NCI-H82 treated with DMSO at 0.1 percent for 48 hours (cell line): ENCODE results near the gene RASAL2.

ENCODE experiments used
- DNase-seq: peaks from one replicate; lab custom pipeline; 2025; ENCODE audit not compliant: unreplicated experiment; lab: John Stamatoyannopoulos, UW

Gene RASAL2

DNA sequence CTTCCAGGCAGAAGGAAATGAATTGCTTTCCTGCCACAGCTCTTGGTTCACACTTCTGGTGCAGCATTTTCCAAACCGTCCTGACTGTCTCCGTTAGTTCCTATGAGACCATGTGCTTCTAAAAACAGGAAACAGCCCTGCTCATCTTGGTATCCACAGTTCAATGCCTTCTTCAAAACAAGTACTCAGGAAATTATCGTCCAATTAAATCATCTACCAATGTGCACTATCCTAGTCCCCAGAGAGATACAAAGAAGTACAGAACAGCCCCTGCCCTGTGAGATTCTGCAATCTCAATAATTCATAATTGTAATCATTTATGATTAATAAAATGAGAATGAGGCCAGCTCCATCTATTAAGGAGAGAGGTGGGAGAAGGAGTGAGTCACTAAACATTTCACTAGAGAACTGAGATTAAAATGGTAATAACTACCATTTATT, 391.7 kb downstream of the RASAL2 start:
- DNase-seq = no peak

DNA sequence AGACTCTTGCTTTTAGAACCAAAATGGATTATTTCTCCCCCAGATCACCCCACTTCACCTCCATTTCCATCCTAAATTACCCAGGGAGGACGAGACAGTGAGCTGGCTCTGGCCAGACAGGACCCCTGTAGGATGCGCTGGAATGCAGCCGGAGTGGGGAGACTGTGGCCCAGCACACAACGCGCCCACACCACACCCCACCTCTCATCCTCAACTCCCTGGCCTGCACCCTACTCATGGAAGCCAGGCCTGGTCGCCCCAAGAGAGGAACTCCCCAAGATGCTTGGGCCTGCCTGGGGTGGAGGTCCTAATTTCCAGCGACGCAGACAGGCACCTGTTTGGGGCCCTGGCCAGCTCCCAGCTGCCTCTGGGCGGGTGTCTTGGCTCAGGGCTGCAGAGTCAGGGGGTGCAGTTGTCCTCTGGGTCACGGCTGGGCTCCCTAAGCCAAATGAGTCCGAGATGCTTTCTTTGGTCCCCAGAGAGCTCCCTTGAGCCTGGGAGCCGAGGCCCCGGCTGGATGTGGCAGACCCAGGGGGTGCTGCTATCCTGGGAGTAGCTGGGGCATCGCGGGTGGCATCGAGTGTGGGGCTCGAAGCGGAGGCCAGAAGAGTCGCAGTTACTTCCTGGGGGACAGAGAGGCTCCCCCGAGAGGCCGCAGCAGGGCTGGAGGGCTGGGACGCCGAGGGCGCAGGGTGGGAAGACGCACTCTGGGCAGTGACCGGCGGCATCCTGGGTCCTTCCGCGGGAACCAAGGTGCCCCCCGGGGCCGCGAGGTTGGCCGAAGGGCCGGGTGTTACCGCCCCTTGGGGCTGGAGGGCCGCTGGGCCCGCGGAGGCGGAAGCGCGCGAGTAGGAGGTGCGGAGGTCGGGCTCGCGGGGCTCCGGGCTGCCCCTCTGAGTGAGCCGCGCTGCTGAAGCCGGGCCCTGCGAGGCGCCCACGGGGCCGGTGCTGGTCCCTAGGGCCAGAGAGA, 392.5 kb downstream of the RASAL2 start:
- DNase-seq = no peak

DNA sequence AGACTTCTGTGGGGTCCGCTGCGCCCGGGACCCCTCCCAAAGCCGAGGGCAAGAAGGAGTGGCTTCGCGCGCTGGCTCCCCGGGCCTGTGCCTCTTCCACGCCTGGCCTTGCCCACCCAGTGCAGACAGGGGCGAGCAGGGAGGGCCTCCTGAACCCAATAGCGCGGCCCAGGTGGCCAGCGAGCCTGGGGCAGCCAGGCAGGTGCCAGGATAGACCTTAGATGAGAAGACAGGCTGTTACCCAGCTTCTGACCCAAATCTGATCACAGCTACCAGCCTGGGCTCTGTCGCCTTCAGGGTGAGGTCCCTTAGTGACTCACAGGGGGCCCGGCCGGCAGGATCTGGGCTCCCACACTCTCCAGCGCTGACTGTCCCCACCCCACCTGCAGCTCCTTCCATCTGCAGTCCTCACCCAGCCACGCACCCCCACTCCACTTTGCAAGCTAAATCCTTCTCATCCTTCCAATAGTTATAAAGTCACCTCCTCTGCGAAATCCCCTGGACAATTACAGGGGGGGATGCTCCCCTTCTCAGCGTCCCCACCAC, 393.2 kb downstream of the RASAL2 start:
- no peak for DNase-seq

DNA sequence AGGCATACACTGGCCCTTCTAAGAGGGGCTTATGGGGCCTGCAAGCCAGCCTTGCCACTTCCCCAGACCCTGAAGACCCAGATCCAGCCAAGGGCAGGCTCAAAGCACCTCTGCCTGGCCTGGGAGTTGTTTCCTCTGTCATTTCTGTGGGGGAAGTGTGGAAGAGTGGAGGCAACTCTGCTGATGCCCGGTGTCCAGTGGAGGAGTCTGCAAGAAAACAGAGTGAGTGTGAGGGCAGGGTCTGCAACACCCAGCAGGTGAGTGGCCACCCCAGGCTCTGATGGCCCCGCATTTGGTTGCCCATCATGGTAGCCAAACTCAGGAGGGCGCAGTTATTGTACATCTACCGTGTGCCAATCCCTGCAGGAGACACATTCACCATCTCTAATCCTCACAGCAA, 394.5 kb downstream of the RASAL2 start:
- no peak for DNase-seq

DNA sequence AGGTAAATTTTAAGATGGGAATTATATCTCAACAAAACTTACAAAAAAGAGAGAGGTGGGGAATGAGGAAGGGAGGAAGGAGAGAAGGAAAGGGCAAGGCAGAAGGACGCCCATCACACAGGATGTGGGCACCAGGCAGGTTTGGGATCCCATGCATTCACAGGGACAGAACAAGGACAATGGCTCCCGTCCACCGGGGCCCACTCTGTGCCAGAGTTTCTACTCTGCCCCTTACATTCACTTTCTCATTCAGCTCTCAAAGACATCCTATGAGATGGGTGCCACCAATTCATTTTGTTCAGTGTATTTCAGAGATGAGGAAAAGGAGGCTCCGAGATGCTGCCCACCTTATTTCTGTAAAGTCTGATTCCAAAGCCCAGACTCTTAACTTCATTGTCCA, 395.5 kb downstream of the RASAL2 start:
- DNase-seq = no peak

DNA sequence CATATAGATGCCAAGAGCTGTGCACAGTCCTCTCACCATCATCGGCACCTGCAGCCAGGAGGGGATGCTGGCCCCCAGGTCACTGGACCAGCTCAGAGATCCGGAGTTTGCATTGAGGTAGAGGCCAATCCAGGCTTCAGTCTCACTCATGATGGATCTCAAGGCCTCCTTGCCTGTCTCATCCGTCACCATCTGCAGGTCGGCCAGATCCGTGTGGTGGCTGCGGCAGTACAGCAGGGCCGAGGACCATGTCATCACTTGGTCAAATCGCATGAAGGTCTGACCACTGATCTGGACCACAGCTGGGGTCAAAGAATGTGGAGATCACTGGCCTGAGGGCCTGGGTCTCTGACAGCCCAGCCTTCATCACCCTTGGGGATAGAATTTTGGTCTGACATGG, 396.2 kb downstream of the RASAL2 start:
- DNase-seq = no peak

DNA sequence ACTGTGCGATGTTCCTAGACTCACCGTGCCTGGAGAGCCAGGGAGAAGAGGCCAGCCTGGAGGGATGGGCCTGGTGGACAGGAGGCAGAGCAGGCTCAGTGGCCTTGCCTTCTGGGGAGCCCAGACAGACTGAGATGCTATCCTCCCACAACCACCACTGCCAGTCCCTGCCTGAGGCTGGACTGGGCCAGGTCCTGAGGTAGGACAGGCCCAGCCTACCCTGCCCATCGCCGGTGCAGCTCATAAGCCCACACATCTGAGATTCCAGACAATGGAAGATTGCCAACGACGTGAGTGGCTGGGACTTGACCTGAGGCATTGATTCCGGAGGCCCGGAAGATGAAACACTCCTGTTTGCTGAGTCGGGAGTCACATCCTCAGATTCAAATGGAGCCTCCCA, 397.1 kb downstream of the RASAL2 start:
- no peak for DNase-seq

DNA sequence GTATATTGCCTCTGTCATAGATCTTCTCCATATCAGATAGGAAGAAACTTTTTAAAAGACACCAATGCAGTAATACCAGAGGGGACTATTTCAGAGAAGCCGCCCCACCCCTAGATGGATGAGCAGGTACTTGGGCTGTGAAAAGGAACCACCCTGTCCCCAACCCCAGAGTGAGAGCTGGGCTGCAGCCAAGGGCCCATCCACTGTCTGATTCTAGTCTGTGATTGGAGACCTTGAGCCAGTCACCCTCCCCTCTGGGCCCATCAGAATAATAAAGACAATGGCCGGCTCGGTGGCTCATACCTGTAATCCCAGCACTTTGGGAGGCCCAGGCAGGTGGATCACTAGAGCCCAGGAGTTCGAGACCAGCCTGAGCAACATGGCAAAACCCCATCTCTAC, 397.8 kb downstream of the RASAL2 start:
- DNase-seq = no peak

DNA sequence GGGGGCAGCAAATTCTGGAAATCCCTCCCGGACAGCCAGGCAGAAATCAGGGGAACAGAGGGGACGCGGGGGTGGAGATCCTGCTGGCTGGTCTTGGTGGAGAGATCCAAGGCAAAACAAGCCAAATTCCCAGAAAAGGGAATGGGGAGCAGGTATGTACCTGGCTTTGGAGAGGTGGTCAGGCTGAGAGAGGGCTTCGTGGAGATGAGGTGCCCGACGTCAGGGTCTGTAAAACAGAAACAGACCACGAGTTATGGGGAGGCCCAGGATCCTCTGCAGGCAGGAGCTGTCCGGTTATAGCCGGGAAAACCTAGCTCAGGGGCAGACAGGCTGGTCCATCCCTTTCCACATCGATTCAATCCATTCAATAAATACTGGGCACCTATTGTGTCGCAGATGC, 398.4 kb downstream of the RASAL2 start:
- no peak for DNase-seq

DNA sequence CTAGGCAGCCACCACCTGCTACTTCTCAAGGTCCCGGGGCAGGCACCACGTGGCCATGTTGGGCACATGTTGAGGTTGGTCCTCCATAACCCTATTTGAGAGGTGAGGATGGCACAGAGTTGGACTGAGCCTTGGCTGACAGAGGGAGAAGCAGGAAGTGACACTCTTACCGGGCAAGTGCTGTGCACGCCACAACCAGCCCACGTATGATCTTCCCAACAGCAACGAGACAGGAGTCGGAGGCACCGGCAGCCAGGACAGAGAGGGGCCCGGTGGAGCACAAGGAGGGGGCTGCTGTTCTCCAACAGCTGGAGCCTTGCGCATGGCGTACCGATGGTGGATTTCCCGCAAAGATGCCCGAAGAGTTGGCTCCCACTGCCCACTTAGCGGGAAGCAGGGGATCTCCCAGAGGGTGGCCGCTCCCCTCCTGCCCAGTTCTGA, 399.4 kb downstream of the RASAL2 start:
- DNase-seq = no peak

DNA sequence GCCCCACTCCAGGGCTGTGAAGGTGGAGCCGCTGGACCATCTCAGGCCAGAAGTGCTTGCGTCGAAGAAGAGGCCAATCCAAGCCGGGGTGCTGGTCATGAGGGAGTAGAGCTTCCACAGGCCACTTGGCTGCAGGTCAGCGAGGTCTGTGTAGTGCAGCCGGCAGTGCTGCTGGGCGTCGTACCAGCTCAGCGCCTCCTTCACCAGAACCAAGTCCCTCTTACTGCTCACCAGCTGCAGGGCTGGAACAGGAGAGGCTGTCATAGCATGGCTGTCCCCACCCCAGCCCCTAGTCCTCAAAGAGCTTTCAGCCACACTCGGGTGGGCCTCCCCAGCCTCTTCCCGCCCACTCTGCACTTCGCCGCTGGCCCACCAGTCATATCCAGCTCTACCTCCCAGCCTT, 400.7 kb downstream of the RASAL2 start:
- DNase-seq = no peak

DNA sequence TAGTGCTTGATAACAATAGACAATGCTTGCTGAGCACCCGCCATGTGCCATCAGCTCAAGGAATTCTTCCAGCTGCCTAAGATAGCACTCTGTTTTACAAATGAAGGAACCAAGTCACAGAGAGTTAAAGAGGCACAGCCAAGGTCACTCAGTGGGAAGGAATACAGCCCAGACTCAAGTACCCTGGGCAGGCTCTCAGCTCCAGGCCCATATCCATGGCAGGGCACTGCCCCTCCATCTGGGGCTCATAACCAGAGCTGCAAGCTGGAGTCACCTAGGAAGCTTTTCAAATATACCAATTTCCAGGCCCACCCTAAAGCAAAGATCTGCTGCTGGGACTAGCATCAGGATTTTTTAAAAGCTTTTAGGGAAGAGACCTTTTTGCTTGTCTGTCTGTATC, 401.3 kb downstream of the RASAL2 start:
- DNase-seq = no peak

DNA sequence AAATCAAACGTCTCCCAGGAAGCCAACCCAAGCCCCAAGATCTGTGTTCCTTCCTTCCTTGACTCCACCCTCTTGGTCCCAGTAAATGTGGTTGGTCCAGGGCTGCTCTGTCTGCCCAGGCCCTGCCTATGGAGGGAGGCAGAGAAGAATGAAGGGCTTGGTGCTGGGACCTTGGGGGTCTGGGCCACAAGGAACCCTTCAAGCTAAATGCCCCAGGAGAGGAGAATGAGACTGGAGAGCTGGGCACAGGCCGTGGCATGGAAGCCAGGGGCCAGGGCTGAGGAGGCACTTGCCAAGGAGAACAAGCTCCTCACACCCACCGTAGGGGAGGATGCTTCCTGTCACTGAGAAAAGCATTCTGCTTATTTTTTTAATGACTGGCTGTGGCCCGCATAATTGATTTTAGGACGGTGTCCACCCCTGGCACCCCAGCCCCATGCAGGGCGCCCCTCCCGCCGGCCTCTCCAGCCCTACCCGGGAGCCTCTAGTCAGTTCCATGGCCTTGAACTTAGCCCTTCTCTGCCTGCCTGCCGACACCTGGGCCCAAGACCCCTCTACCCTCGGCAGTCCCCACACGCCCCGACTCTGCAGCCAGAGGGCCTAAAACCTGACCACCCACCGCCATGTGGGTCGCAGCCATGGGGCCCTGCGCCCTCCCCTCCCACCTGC, 402.0 kb downstream of the RASAL2 start:
- no peak for DNase-seq

DNA sequence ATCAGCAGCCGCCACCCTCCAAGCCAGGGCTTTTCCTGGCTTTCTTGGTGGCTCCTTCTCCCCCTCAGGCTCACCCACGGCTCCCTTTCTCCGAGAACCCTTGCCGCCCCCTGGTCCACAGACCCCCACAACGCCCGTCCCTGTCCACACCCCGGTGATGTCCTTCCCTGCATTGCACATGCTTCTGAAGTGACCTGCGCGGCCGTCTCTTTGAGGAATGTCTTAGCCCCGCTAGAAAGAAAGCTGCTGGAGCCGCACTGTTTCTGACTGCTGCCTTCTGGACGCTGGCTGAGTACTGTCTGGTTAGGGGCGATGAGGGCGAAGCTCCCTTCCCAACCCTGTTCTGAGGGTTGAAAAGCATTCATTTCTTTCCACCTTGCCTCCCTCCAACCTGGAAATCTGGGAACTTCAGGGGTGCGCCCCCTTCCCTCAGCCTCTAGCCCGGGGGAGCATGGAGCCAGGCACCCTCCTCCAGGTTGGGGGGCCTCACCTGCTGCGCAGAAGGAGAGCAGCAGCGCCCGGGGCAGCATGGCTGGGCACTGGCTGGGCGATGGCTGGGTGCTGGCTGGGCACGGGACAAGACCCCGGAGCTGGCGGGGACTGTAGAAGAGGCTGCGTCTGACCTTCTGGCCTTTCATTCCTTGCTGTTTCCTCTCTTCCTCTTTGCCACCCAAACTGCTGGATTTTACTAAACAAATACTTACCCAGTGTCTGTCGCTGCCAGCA, 402.7 kb downstream of the RASAL2 start, which contains the start of gene CLEC20A:
TSS of gene CLEC20A (minus strand) at position 555 of the 726 bp plus-strand sequence. CDS start at position 530, 25 bp downstream.
- DNase-seq = no peak

DNA sequence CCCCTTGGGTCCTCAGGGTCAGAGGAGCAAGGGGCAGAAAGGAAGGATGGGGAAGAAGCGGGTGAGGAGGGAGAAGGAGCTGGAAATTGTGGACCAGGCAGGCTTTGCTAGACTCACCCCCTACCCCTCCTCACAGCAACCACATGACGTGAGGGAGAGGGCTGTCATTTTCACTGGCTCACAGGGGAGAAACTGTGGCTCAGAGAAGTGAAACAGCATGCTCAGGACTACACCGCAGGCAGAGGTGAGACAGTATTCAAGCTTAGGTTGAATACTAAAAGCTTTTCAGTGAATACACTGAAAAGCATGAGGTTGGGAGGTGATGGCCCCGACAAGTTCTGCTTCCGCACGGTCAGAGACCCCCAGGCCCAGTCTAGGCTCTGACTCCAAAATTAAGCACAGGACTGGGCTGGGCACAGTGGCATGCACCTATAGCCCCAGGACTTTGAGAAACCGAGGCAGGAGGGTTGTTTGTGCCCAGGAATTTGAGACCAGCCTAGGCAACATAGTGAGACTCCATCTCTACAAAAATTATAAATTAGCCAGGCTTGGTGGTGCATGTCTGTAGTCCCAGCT, 404.1 kb downstream of the RASAL2 start:
- no peak for DNase-seq

DNA sequence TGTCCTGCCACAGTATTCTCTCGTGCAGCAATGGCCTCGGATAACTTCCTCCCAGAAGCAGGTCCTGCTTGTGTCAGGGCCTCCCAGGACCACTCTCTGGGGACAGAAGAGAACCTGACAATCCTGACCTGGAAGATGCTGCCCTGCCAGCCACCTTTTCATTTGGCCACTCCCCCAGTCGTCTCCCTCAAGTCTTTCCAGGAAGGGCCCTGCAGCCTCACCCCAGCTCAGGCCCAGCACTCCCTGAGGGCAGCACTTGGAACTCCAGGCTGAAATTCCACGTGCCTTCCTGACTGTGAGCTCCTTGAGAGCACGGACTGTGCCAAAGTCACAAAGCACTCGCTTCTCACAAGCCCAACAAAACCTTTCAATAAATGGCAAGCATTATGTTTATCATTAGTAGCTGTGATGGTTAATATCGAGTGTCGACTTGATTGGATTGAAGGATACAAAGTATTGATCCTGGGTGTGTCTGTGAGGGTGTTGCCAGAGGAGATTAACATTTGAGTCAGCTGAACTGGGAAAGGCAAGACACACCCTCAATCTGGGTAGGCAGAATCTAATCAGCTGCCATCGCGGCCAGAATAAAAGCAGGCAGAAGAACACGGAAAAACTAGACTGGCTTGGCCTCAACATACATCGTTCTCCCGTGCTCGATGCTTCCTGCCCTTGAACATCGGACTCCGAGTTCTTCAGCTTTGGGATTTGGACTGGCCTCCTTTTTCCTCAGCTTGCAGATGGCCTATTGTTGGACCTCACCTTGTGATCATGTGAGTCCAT, 405.2 kb downstream of the RASAL2 start:
- no peak for DNase-seq

DNA sequence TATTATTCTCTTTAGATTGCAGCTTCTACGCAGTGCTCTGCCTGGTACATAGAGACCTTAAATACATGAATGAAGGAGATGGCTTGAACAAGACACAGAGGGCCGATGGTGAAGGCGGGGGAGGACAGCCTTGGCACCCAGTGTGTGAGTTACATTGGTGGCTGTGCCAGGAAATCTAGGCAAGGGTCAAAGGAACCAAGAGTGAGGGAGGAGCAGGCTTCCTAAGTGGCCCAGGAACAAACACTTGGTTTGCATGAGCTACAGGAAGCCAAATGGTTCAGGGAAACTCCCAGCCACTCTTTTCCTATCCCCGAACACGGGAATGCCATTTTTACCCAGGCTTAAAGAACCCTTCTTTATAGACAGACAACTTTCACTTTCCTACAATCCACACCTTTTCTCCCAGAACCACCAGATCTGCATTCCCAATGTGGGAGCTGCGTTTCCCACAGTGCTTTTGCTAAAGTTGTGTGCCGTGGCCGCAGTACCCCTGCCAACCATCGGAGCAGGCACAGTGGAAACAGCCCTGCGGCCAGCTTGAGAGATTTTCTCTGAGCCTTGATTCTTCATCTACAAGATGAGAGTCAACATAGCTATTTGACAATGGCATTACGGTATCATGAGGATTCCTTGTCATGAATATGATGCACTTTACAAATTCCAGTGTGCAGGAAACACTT, 406.3 kb downstream of the RASAL2 start:
- no peak for DNase-seq

DNA sequence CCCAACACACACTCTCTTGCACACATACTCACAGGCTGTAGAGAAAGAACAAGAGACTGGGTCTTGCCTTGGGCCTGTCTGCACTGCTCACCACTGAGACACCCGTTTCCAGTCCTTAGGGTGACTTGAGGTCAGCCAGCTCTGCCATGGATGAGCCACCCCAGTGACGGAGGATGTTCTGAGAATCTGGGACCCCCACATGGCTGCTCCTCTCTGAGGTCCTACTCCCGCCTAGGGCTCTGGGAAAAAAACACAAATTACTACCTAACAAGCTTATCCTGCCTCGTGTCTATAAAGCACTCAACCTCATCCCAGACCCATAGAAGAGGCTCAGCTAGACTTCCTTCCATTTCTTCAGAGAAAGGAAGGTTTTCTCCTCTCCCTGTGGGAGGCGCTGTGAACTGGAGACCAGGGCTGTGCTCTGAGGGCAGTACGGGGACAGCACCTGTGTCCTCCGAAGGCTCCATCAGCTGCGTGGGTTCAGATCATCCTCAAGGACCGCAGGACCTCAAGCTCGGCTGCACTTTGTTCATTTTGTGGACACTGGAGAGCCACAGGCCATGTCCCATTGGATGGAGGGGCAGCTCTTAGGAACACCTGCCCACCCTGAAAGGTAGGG, 407.1 kb downstream of the RASAL2 start:
- DNase-seq = no peak

DNA sequence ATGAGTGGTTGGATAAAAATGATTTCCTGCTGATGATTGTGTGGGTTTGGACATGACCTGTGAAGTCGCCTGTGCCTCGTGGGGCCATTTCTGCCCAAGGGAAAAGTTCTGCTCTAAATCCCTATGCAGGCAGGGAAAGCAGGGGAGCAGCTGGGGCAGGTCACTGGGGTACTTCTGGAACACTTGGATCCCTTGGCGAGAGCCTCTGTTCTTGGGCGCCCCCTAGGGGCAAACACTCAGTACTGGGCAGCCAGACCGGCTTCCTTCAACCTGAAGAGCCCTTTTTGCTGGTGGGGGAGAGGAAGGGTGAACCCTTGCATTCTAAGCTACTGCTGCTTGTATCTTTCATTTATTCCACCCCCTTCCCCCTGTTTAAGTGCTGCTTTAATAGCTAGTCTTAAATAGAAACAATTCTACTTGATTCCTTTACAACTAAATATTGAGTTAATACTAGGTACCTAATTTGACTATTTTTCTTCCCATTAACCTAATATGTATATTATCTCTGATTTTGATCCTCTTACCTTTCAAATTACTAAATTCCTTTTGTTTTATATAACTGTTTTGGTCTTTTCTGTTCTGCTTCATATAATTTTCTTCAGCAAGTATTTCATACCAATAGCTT, 407.9 kb downstream of the RASAL2 start:
- DNase-seq = peak; percentile 63
